HG02678 (cell line): ENCODE measurements around the gene CDKAL1.
"Not testable (repeated sequence)": the region's sequence is repeated elsewhere in the genome, so short reads cannot be mapped to it uniquely, and the experiment has no call there.

Experiments
- ATAC-seq: cut with Tn5 transposase; IDR thresholded peaks from one replicate; pipeline ENCODE4 v1.9.1; 2021; ENCODE audit warnings: mild to moderate bottlenecking, moderate library complexity; ENCODE audit not compliant: unreplicated experiment

CDKAL1 gene

GRCh38 chr6:21219856-21220255 is 685.6 kb downstream of the CDKAL1 start:
- no peak for ATAC-seq

GRCh38 chr6:21220271-21220987 is 686.2 kb downstream of the CDKAL1 start:
- ATAC-seq = no peak

- ATAC-seq = no peak
Observed at GRCh38 chr6:21222656-21223055, 688.4 kb downstream of the CDKAL1 start.

- ATAC-seq = no peak
Observed at GRCh38 chr6:21225912-21226311, 691.7 kb downstream of the CDKAL1 start.

- ATAC-seq = no peak
Observed at GRCh38 chr6:21227486-21227885, 693.2 kb downstream of the CDKAL1 start.

- no peak for ATAC-seq
Observed at GRCh38 chr6:21228411-21228810, 694.2 kb downstream of the CDKAL1 start.

- ATAC-seq = no peak
Observed at GRCh38 chr6:21228876-21229460, 694.7 kb downstream of the CDKAL1 start.

GRCh38 chr6:21230536-21230935 is 696.3 kb downstream of the CDKAL1 start:
- no peak for ATAC-seq

GRCh38 chr6:21235162-21235561 is 700.9 kb downstream of the CDKAL1 start:
- ATAC-seq = no peak

- no peak for ATAC-seq
Observed at GRCh38 chr6:21238208-21238607, 704.0 kb downstream of the CDKAL1 start.

GRCh38 chr6:21240709-21241108 is 706.5 kb downstream of the CDKAL1 start:
- ATAC-seq = no peak

GRCh38 chr6:21241231-21242130 is 707.2 kb downstream of the CDKAL1 start:
- no peak for ATAC-seq

GRCh38 chr6:21244897-21245470 is 710.7 kb downstream of the CDKAL1 start:
- no peak for ATAC-seq

GRCh38 chr6:21245488-21245887 is 711.2 kb downstream of the CDKAL1 start:
- no peak for ATAC-seq

GRCh38 chr6:21246075-21246474 is 711.8 kb downstream of the CDKAL1 start:
- no peak for ATAC-seq

GRCh38 chr6:21254460-21254859 is 720.2 kb downstream of the CDKAL1 start:
- not testable (repeated sequence) for ATAC-seq

GRCh38 chr6:21256197-21256596 is 721.9 kb downstream of the CDKAL1 start:
- ATAC-seq = no peak

GRCh38 chr6:21257125-21257524 is 722.9 kb downstream of the CDKAL1 start:
- no peak for ATAC-seq

- no peak for ATAC-seq
Observed at GRCh38 chr6:21258665-21259064, 724.4 kb downstream of the CDKAL1 start.

- no peak for ATAC-seq
Observed at GRCh38 chr6:21259660-21260059, 725.4 kb downstream of the CDKAL1 start.

- no peak for ATAC-seq
Observed at GRCh38 chr6:21262504-21262903, 728.2 kb downstream of the CDKAL1 start.
